Regular cardiac myocyte (primary cell): ENCODE measurements around the gene PITPNM3. TPM values are rescaled to one million over a fixed set of nuclear protein-coding genes. Genes with fewer than 3 reads are reported as not detected.

Experiments used
- total RNA-seq: library from RNA; depleted of rRNA; stranded (reverse); fragments of >200 nt; gene quantifications from 2 replicates; pipeline ENCODE4 v1.2.3, GENCODE V29; 2014

The PITPNM3 gene
- 0.28 and 0.58 TPM in 2 replicates for total RNA-seq

GRCh38 chr17:6556121-6557039, at the start of gene PITPNM3:
Gene PITPNM3 (minus strand): TSS chr17:6556555. CDS start chr17:6556406, 149 bp downstream.

GRCh38 chr17:6443692-6444570, 112.4 kb downstream of the PITPNM3 start, which contains the start of gene PIMREG:
Gene PIMREG (plus strand): TSS chr17:6444455. CDS start chr17:6445111, 656 bp downstream.

GRCh38 chr17:6435051-6435450, 121.3 kb downstream of the PITPNM3 start, which contains the start of gene AIPL1:
Gene AIPL1 (minus strand): TSS chr17:6435121. CDS start chr17:6435104, 17 bp downstream.

Other genes starting within 250 kb of the PITPNM3 start
- under 0.01 and 0.19 TPM in 2 replicates for gene AIPL1, start 121.4 kb downstream of the PITPNM3 start, total RNA-seq
- gene PIMREG, start 112.1 kb downstream of the PITPNM3 start, total RNA-seq, result 4.2 and 34.7 TPM in 2 replicates
- 7.6 and 9.4 TPM in 2 replicates for gene KIAA0753, start 84.2 kb upstream of the PITPNM3 start, total RNA-seq
- gene TXNDC17, start 84.5 kb upstream of the PITPNM3 start, total RNA-seq, result 132 and 272 TPM in 2 replicates
- gene MED31, start 95.0 kb upstream of the PITPNM3 start, total RNA-seq, result 9.0 and 9.3 TPM in 2 replicates
- gene C17orf100, start 95.2 kb upstream of the PITPNM3 start, total RNA-seq, result 0.38 and 0.56 TPM in 2 replicates
- gene SLC13A5, start 156.8 kb upstream of the PITPNM3 start, total RNA-seq, result not detected in 2 replicates
- gene XAF1, start 199.5 kb upstream of the PITPNM3 start, total RNA-seq, result 10.0 and 23.4 TPM in 2 replicates
- under 0.01 and 0.56 TPM in 2 replicates for gene FBXO39, start 219.7 kb upstream of the PITPNM3 start, total RNA-seq